Raji (cell line): Measurements from ENCODE around the gene GATA2.

Source experiments
- POLR2A ChIP-seq: IDR thresholded peaks from 2 replicates; pipeline ENCODE4 v1.6.1; 2011; ENCODE audit warnings: low read depth, low read length, control low read depth; ENCODE audit not compliant: insufficient read depth

GATA2 gene

GRCh38 chr3:128496019-128496601 lies 3.1 kb upstream of the GATA2 start:
- TF ChIP-seq POLR2A = no peak

GRCh38 chr3:128495435-128495970 lies 2.5 kb upstream of the GATA2 start:
- TF ChIP-seq POLR2A = no peak

- TF ChIP-seq POLR2A = no peak
Observed at GRCh38 chr3:128494367-128494650, 1.3 kb upstream of the GATA2 start.

- TF ChIP-seq POLR2A = no peak
Observed at GRCh38 chr3:128493570-128494366, 767 bp upstream of the GATA2 start.

GRCh38 chr3:128491941-128492670 lies 895 bp downstream of the GATA2 start:
- TF ChIP-seq POLR2A = no peak

- TF ChIP-seq POLR2A = no peak
Observed at GRCh38 chr3:128491691-128491940, 1.4 kb downstream of the GATA2 start.

- TF ChIP-seq POLR2A = no peak
Observed at GRCh38 chr3:128490915-128491690, 1.9 kb downstream of the GATA2 start.

GRCh38 chr3:128490650-128490914 lies 2.4 kb downstream of the GATA2 start:
- no peak for TF ChIP-seq POLR2A

- TF ChIP-seq POLR2A = no peak
Observed at GRCh38 chr3:128489927-128490649, 2.9 kb downstream of the GATA2 start.

GRCh38 chr3:128489674-128489926 lies 3.4 kb downstream of the GATA2 start:
- no peak for TF ChIP-seq POLR2A

GRCh38 chr3:128488991-128489673 lies 3.9 kb downstream of the GATA2 start:
- no peak for TF ChIP-seq POLR2A

- no peak for TF ChIP-seq POLR2A
Observed at GRCh38 chr3:128488636-128488990, 4.4 kb downstream of the GATA2 start.

- TF ChIP-seq POLR2A = no peak
Observed at GRCh38 chr3:128487813-128488635, 5.0 kb downstream of the GATA2 start.

- no peak for TF ChIP-seq POLR2A
Observed at GRCh38 chr3:128487538-128487812, 5.5 kb downstream of the GATA2 start.
